ENCODE measurements around the gene SLC26A4.

GRCh38 chr7:107630342-107630741 lies 30.3 kb upstream of the SLC26A4 start:
- TF ChIP-seq CTCF (IDR thresholded peaks at IDR 0.05) (no peak), EP300 (IDR thresholded peaks at IDR 0.05) (no peak), POLR2A (IDR thresholded peaks at IDR 0.05) (no peak)
